Measurements from ENCODE around the gene FAM131B.

FAM131B gene

GRCh38 chr7:143408686-143409561, 46.4 kb upstream of the FAM131B start, which contains the start of gene EPHA1:
Gene EPHA1, minus strand, starts transcription at chr7:143408856. Its CDS starts 51 bp downstream, at chr7:143408805.
- Histone ChIP-seq H3K27ac (ENCODE audit: low read length) (no peak within 1 kb of the TSS; the same call in 1 of the 2 replicates), H3K4me3 (ENCODE audit: low read depth in 1 of 2, low read length in 2 of 2) (no peak within 1 kb of the TSS), H3K9ac (ENCODE audit: low read depth, low read length) (no peak within 1 kb of the TSS), H3K79me2 (ENCODE audit: insufficient read depth, low read length) (no peaks in the 10 kb centered on the region), H4K20me1 (ENCODE audit: insufficient read depth, low read length) (no peaks in the 10 kb centered on the region), H3K9me3 (ENCODE audit: insufficient read depth, low read length, severe bottlenecking) (no peaks in the 10 kb centered on the region), H3K36me3 (ENCODE audit: insufficient read depth, low read length) (no peaks in the 10 kb centered on the region), H3K27me3 (ENCODE audit: insufficient read depth, low read length, poor library complexity) (no peaks in the 10 kb centered on the region), H2AFZ (ENCODE audit: low read depth, low read length) (no peak within 1 kb of the TSS), H3K4me2 (ENCODE audit: insufficient read depth, low read length) (peak within 1 kb of the TSS; percentile 35), H3K4me1 (ENCODE audit: insufficient read depth, low read length) (peaks cover 18% of the 10 kb centered on the region)
- DNase-seq = no peak
- ATAC-seq (ENCODE audit: insufficient read depth, low read depth) = no peak
- TF ChIP-seq EZH2 (IDR thresholded peaks at IDR 0.05; ENCODE audit: borderline replicate concordance, low read depth, low read length, severe bottlenecking) = no peak
- TF ChIP-seq, protein P1, sequence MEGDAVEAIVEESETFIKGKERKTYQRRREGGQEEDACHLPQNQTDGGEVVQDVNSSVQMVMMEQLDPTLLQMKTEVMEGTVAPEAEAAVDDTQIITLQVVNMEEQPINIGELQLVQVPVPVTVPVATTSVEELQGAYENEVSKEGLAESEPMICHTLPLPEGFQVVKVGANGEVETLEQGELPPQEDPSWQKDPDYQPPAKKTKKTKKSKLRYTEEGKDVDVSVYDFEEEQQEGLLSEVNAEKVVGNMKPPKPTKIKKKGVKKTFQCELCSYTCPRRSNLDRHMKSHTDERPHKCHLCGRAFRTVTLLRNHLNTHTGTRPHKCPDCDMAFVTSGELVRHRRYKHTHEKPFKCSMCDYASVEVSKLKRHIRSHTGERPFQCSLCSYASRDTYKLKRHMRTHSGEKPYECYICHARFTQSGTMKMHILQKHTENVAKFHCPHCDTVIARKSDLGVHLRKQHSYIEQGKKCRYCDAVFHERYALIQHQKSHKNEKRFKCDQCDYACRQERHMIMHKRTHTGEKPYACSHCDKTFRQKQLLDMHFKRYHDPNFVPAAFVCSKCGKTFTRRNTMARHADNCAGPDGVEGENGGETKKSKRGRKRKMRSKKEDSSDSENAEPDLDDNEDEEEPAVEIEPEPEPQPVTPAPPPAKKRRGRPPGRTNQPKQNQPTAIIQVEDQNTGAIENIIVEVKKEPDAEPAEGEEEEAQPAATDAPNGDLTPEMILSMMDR (IDR thresholded peaks at IDR 0.05; ENCODE audit: borderline replicate concordance, extremely low read depth, low read length, poor library complexity, severe bottlenecking) = no peak

DNA sequence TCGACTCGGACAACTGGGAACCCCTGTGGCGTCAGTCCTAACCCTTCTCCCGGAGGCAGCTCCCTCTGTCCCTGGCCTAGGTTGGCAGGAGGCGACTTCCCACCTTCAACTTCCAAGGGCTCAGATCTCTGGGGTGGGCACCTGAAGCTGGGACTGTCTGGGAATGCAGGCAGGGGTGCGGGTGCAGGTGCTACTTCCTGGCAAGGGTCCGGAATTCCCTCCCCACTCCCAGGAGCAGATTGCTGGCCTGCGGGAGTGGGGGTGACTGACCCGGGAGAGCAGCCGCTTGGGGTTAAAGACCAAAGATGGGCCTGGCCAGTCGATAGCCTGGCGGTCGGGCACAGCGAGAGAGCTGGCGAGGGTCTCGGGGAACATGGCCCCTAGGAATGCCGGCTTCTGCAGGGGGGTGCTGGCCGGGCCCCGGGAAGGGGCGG, 45.8 kb upstream of the FAM131B start:
- no peak for TF ChIP-seq EZH2 (IDR thresholded peaks at IDR 0.05; ENCODE audit: borderline replicate concordance, low read depth, low read length, severe bottlenecking)
- TF ChIP-seq, protein P1 (IDR thresholded peaks at IDR 0.05; ENCODE audit: borderline replicate concordance, extremely low read depth, low read length, poor library complexity, severe bottlenecking) = no peak
- no peak for ATAC-seq (ENCODE audit: insufficient read depth, low read depth)
- H3K27me3 ChIP-seq (ENCODE audit: insufficient read depth, low read length, poor library complexity) = no peaks in the 10 kb centered on the region
- H3K27ac ChIP-seq (ENCODE audit: low read length) = no peak overlapping the region
- no peak overlapping the region for H3K9ac ChIP-seq (ENCODE audit: low read depth, low read length)
- H4K20me1 ChIP-seq (ENCODE audit: insufficient read depth, low read length) = no peaks in the 10 kb centered on the region
- H3K4me3 ChIP-seq (ENCODE audit: low read depth in 1 of 2, low read length in 2 of 2) = no peak overlapping the region
- no peak for DNase-seq
- H3K9me3 ChIP-seq (ENCODE audit: insufficient read depth, low read length, severe bottlenecking) = no peaks in the 10 kb centered on the region
- no peak overlapping the region for H2AFZ ChIP-seq (ENCODE audit: low read depth, low read length)
- no peaks in the 10 kb centered on the region for H3K79me2 ChIP-seq (ENCODE audit: insufficient read depth, low read length)
- H3K4me2 ChIP-seq (ENCODE audit: insufficient read depth, low read length) = no peak overlapping the region
- peaks cover 18% of the 10 kb centered on the region for H3K4me1 ChIP-seq (ENCODE audit: insufficient read depth, low read length)
- H3K36me3 ChIP-seq (ENCODE audit: insufficient read depth, low read length) = no peaks in the 10 kb centered on the region

DNA sequence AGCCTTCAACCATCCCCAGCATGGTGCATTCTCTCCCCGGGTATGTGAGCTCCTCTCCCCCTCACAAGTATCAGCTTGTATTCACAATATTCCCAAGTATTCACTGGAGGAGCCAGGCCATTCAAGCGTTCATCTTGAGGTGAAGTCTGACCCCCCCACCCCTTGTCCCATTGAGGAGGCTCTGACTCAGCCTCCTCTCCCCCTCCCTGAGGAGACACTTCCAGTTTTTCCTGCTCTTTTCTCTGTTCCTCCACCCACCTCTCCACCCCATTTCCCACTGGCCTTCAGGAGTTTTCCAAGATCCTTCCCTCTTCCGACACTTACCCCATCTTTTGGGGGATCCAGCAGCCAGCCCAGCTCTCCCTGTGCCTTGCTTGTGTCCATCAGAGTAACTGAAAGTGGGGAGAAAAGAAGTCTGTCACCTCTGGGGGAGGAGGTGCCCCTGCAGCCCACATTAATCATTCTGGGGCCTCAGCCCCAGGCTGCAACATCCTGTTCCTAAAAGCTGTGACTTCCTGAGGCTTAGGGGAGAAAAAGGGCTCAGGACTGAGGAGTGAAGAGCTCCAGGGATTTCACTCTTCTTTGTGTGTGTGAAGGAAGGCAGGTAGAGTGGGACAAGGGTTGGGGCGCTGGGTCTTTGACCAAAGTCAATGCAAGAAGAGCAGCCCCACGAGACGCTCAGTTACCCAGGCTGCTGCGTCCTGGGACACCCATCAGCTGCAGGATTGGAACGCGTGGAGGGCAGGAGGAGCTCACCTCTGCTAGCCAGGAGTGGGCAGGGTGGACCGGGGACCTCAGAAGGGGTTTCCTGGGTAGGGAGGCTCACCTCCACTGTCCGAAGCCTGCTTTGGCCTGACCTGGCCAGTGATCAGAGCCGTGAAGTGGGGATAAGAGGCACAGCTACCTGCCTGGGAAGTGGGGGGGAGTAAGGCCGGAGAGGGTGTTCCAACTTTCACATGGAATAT, 45.1 kb upstream of the FAM131B start:
- H3K27ac ChIP-seq (ENCODE audit: low read length) = no peak overlapping the region; the same call in 1 of the 2 replicates
- peak overlapping the region; percentile 35 for H3K4me2 ChIP-seq (ENCODE audit: insufficient read depth, low read length)
- no peaks in the 10 kb centered on the region for H4K20me1 ChIP-seq (ENCODE audit: insufficient read depth, low read length)
- H3K9me3 ChIP-seq (ENCODE audit: insufficient read depth, low read length, severe bottlenecking) = no peaks in the 10 kb centered on the region
- no peaks in the 10 kb centered on the region for H3K27me3 ChIP-seq (ENCODE audit: insufficient read depth, low read length, poor library complexity)
- TF ChIP-seq EZH2 (IDR thresholded peaks at IDR 0.05; ENCODE audit: borderline replicate concordance, low read depth, low read length, severe bottlenecking) = no peak
- TF ChIP-seq, protein P1 (IDR thresholded peaks at IDR 0.05; ENCODE audit: borderline replicate concordance, extremely low read depth, low read length, poor library complexity, severe bottlenecking) = no peak
- peak; percentile 77 for DNase-seq
- no peaks in the 10 kb centered on the region for H3K79me2 ChIP-seq (ENCODE audit: insufficient read depth, low read length)
- no peaks in the 10 kb centered on the region for H3K36me3 ChIP-seq (ENCODE audit: insufficient read depth, low read length)
- H3K4me1 ChIP-seq (ENCODE audit: insufficient read depth, low read length) = peaks cover 18% of the 10 kb centered on the region
- H3K4me3 ChIP-seq (ENCODE audit: low read depth in 1 of 2, low read length in 2 of 2) = no peak overlapping the region
- no peak overlapping the region for H2AFZ ChIP-seq (ENCODE audit: low read depth, low read length)
- ATAC-seq (ENCODE audit: insufficient read depth, low read depth) = peak; percentile 96
- no peak overlapping the region for H3K9ac ChIP-seq (ENCODE audit: low read depth, low read length)

All from DND-41 (cell line).